Loucy (cell line): ENCODE data around the gene ATP8A2.

ENCODE experiments used
- EZH2phosphoT487 ChIP-seq: fragments of 200-600 bp; IDR thresholded peaks from 2 replicates; pipeline ENCODE4 v1.6.1; 2018; ENCODE audit warnings: antibody characterized with exemption, mild to moderate bottlenecking, moderate library complexity, borderline replicate concordance
- TF ChIP-seq, protein P1 (sequence below): fragments of 200-600 bp; sonication (generic); conservative IDR thresholded peaks from 2 replicates; pipeline ENCODE4 v1.5.1; 2014; ENCODE audit warnings: mild to moderate bottlenecking, antibody characterized with exemption, low read length

DNA sequence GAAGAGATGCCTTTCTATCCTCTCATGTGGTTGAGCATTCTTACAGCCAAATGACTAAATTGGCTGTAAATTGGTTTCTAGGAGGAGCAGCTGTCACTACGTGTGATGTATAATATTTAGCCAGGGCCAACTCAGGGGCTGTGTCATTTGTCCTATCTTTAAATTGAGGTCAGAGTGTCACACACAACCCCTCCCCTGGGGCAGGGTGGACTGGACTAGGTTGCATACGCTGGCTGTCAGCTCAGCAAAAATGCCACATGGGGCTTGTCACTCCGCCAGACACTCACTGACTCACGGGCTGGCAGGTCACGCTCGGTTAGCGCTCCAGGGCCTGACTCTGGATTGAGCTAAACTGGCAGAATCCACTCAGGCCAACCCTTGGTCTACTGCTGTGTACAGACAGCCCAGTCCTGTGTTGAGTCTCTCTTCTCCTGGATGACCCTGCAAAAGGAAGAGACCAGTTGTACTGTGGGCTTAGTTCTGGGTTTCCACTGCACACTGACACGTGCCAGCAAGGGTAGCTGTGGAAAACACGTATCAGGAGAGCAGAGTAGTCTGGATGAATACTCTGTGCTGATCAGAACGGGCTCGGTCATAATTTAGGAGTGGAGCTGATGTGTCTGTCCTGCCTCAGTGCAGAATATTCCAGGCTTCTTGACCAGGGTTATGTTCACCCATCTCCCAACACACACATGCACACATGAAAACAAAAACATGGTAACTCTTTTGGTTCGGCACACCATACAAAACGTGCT lies 650.9 kb downstream of the ATP8A2 start:
- TF ChIP-seq, protein P1, sequence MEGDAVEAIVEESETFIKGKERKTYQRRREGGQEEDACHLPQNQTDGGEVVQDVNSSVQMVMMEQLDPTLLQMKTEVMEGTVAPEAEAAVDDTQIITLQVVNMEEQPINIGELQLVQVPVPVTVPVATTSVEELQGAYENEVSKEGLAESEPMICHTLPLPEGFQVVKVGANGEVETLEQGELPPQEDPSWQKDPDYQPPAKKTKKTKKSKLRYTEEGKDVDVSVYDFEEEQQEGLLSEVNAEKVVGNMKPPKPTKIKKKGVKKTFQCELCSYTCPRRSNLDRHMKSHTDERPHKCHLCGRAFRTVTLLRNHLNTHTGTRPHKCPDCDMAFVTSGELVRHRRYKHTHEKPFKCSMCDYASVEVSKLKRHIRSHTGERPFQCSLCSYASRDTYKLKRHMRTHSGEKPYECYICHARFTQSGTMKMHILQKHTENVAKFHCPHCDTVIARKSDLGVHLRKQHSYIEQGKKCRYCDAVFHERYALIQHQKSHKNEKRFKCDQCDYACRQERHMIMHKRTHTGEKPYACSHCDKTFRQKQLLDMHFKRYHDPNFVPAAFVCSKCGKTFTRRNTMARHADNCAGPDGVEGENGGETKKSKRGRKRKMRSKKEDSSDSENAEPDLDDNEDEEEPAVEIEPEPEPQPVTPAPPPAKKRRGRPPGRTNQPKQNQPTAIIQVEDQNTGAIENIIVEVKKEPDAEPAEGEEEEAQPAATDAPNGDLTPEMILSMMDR, result no peak
- no peak for TF ChIP-seq EZH2phosphoT487
